ENCODE data around the gene SSTR4.

The SSTR4 gene

GRCh38 chr20:23019403-23019802 lies 15.7 kb upstream of the SSTR4 start:
- DNase-seq, result no peak

DNA sequence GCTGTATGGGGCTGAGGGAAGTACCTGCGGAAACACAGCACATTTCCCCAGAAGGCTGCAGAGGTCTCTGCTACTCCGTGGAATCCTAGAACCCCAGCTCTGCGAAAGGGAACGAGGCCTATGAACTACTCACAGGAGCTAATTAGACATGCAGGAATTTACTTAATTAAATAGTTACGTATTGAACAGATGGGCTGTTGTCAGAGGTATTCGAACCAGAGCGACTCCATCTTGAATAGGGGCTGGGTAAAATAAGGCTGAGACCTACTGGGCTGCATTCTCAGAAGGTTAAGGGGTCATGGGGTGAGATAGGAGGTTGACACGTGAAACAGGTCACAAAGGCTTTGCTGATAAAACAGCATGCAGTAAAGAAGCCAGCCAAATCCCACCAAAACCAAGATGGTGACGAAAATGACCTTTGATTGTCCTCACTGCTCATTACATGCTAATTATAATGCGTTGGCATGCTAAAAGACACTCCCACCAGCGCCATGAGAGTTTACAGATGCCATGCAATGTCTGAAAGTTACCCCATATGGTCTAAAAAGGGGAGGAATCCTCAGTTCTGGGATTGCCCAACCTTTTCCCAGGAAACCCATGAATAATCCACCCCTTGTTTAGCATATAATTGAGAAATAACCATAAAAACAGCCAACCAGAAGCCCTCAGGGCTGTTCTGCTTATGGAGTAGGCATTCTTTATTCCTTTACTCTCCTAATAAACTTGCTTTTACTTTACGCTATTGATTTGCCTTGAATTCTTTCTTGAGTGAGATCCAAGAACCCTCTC lies 14.7 kb upstream of the SSTR4 start:
- no peak for DNase-seq

DNA sequence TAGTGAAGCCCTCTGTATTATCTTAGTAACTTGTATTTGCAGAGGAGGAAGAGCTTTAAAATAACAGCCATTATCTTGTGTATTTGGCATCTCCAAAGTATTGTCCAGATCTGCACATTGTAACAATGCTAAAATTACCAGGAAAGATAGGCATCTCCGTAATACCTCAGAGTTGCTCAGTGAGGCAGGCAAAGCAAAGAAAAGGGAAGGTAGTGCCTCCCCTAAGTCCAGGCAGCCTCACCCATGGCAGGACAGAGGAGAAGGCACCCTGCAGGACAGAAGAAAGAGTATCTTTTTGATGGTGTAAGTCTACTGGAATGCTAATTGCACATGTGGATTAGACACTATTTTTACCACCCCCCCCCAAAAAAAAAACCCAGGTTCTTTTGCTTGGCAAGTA lies 13.6 kb upstream of the SSTR4 start:
- DNase-seq, result no peak

GRCh38 chr20:23021951-23022350 lies 13.2 kb upstream of the SSTR4 start:
- no peak for DNase-seq

GRCh38 chr20:23022849-23023248 lies 12.3 kb upstream of the SSTR4 start:
- no peak for DNase-seq

DNA sequence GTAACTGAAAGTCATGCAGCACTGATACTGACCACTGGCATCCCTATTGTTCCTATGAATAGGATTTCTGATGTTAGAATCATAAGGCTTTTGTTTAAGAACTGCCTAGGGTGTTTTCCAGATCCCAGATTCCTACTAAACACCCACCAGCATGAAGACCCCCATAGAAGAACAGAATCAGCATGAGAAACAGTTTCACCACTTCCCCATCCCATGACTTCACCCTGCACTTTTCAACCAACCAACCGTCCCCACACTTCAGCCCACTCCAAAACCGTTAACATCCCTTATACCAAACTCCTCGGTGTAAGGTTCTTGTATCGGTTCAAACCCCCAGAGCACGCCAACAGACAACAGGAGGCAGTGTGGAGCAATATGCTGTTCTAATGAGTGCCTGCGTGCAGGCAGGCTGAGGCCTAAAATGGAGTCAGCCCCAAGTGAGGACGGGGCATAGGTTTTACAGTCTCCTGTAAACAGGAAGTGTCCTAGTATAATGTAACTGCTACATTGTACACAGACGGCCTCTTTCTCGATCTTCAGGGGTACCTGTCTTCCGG lies 11.4 kb upstream of the SSTR4 start:
- no peak for DNase-seq

DNA sequence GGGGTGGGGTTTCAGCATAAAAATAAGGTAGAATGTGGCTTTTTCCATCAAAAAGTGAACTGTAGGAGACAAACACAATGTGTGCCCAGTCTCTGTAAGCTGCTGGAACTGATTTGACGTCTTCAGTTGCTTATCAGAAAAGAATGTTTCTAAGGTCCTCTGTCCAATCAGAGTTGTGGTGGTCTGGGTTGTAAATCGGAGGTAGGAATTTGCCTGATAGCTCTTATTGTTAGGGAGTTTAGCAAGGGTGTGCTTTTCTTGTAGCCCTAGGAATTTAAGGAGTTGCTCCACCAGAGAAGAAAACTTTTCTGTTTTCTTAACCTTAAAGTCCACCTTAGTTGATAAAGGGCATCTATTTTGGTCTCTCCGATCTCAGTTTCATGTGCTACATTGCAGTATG lies 10.4 kb upstream of the SSTR4 start:
- no peak for DNase-seq

GRCh38 chr20:23025503-23025902 lies 9.6 kb upstream of the SSTR4 start:
- peak; percentile 20 to 47 for DNase-seq

- peak in 1 of 2 donors; percentile 54 for DNase-seq
These were observed 7.4 kb upstream of the SSTR4 start for GRCh38 chr20:23027721-23028120.

GRCh38 chr20:23028392-23028791 lies 6.7 kb upstream of the SSTR4 start:
- DNase-seq, result no peak

- no peak for DNase-seq
These were observed 5.8 kb upstream of the SSTR4 start for GRCh38 chr20:23029324-23029723.

DNA sequence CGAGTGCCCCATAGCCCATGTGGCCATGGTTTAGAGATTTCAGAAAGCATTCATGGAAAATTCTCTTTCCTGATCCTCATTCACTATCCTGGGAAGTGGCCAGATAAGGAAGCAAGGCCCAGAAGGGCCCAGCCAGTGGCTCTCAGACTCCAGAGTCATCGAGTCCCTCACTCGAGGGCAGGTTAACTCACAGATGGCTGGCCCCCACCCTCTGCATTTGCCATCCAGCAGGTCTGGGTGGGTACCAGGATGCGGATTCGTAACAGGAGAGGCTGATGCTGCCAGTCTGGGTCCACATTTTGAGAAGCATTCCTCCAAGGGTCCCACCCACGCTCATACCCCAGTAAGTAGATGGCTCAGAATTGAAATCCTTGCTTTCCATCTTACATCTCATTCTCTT lies 3.8 kb upstream of the SSTR4 start:
- DNase-seq, result no peak

GRCh38 chr20:23032056-23032749 lies 2.9 kb upstream of the SSTR4 start:
- DNase-seq, result no peak

GRCh38 chr20:23032750-23033078 lies 2.4 kb upstream of the SSTR4 start:
- DNase-seq, result no peak

GRCh38 chr20:23033918-23034317 lies 1.2 kb upstream of the SSTR4 start:
- no peak for DNase-seq

- DNase-seq, result no peak
These were observed 619 bp downstream of the SSTR4 start for GRCh38 chr20:23035731-23036130.

DNA sequence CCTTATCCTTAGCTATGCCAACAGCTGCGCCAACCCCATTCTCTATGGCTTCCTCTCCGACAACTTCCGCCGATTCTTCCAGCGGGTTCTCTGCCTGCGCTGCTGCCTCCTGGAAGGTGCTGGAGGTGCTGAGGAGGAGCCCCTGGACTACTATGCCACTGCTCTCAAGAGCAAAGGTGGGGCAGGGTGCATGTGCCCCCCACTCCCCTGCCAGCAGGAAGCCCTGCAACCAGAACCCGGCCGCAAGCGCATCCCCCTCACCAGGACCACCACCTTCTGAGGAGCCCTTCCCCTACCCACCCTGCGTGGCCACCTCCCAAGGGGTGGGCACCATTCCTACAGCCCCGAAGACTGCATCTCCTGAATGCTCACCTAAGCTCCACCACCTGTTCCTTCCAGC lies 1.3 kb downstream of the SSTR4 start:
- no peak for DNase-seq

DNA sequence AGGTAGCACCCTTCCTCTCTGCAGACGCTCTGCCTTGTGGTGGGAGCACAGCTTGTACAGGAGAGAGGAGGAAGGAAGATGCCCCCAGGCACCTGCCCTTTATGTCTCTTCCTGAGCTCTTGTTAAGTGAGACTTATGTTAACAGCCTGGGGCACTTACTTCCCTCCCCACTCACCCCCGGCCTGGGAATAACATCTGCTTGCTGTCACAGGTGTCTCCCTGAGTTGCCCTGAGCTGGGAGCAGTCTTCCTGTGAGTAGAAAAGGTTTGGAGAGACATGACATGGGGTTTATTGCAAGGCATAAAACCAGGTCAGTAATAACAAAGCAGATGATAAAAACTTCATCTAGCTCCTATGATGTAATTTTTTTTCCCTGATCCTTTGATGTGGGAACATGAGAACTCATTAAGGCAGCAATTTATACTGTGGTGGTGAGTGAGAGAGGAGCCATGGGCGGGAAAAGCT lies 1.9 kb downstream of the SSTR4 start:
- no peak for DNase-seq

DNA sequence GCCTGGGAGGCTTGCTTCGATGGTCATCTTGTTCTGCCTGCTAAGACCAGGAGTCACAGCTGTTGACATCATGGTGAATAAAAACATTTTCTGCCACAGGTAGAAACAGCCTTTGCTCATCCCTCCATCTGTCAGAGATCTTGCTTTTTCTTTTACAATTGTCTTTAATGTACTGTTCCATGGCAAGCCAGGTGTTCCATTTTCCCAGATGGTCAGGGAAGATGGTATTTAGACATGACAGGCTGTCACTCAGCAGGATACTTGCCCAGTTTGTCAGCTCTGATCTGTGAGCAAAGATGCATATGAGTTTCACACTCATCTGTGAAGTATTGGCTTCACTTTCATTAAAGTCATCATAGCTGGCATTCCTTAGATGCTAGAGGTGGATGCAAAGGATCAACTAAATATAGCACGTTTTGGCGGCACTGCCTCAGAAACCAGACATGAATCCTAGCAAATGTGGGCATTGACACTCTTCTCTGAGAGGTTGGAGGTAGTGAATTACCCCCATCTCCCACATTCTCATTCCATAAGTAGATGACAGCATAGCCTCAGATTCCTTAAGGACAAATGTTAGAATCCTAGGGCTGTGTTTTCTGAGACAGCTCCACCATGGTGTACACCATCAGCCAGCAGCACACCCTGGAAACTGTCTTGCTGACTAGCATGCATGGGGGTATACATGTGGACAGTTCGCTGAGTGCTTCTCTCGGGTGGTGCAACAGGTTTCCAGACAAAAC lies 4.2 kb downstream of the SSTR4 start:
- no peak for DNase-seq

GRCh38 chr20:23039885-23040508 lies 4.9 kb downstream of the SSTR4 start:
- DNase-seq, result no peak

DNA sequence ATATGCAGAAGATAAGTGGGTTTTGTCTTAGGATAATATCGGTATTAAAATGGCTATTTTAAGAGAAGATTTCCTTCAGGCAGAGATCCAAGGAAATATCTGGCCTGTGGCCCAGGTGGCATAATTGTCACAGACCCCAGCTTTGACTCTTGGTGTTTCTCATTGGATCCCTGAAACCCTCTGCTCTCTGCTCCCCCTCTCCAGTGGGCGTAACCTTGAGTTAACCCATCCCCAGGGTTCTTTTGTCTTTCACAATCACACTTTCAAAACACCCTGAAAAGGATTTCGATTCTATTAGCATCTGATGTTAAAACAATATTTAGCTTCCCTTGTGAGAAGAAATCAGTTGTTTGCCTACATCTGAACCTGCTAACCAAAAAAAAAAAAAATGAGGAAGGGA lies 7.2 kb downstream of the SSTR4 start:
- no peak for DNase-seq

DNA sequence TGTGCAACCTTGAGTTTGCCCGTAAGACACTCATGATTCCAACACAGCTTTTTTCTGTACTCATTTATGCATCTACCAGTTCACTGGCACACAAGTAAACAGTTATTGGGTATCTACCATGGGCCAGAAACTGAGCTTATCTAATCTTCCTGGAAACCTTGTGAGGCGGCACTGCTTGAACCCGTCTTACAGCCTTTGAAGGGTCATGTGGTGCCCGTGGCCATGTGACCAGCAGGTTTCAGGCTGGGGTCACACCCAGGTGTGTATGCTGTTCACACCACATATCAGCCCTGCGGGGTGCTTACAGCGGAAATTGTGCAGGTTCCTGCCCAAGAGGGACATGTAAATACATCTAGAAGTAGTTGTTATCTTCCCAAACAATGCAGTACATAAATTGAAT lies 8.3 kb downstream of the SSTR4 start:
- no peak for DNase-seq

DNA sequence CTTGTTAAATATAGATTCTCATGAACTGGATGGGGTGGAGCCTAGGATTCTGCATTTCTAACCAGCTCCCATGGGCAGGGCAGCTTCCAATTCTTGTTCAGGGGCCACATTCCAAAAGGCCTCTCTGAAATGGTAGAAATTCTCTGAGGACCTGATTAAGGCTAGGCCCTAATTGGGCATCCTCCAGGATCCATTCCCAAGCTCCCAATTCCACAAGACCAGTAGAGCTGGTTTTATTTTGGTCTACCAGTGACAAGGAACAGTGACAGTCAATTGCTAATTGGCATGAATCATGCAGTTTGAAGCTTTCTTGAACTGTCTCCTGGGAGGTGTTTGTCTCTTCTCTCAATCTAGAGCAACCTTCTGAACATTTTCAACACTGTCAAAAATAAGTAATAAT lies 11.3 kb downstream of the SSTR4 start:
- no peak for DNase-seq

Data from bone marrow (tissue), 2 donors.